KMS-11 (cell line): Measurements from ENCODE around the gene KIF18A.

Experiments used
- H2AFZ ChIP-seq: fragments of 200-600 bp; sonication (generic); 2 replicates; pipeline ENCODE4 v1.6.1; 2016; ENCODE audit warnings: antibody characterized with exemption, mixed run types, low read depth
- H3K27ac ChIP-seq: fragments of 200-600 bp; sonication (generic); 2 replicates; pipeline ENCODE4 v1.6.1; 2016; ENCODE audit warnings: mild to moderate bottlenecking, mixed run types
- H3K27me3 ChIP-seq: fragments of 200-600 bp; sonication (generic); 2 replicates; pipeline ENCODE4 v1.6.1; 2017; ENCODE audit warnings: mild to moderate bottlenecking, low read depth, mixed run types, moderate library complexity; ENCODE audit not compliant: insufficient read depth
- H3K36me3 ChIP-seq: fragments of 200-600 bp; sonication (generic); 2 replicates; pipeline ENCODE4 v1.6.1; 2017; ENCODE audit warnings: mild to moderate bottlenecking, mixed run types; ENCODE audit not compliant: insufficient read depth
- H3K4me1 ChIP-seq: fragments of 200-600 bp; sonication (generic); 2 replicates; pipeline ENCODE4 v1.6.1; 2016; ENCODE audit warnings: mild to moderate bottlenecking, low read depth, mixed run types; ENCODE audit not compliant: poor library complexity, severe bottlenecking
- H3K4me2 ChIP-seq: fragments of 200-600 bp; sonication (generic); 2 replicates; pipeline ENCODE4 v1.7.0; 2016; ENCODE audit warnings: mild to moderate bottlenecking, mixed run types
- H3K4me3 ChIP-seq: fragments of 200-600 bp; sonication (generic); IDR thresholded peaks from 2 replicates; pipeline ENCODE4 v1.6.1; 2017; ENCODE audit warnings: low read depth, low read length, mixed read lengths; ENCODE audit not compliant: insufficient read depth
- H3K79me2 ChIP-seq: fragments of 200-600 bp; sonication (generic); 2 replicates; pipeline ENCODE4 v1.6.1; 2016; ENCODE audit warnings: low read depth, mixed run types; ENCODE audit not compliant: insufficient read depth
- H3K9ac ChIP-seq: fragments of 200-600 bp; sonication (generic); 2 replicates; pipeline ENCODE4 v1.6.1; 2016; ENCODE audit warnings: mild to moderate bottlenecking, mixed run types
- H4K20me1 ChIP-seq: fragments of 200-600 bp; sonication (generic); 2 replicates; pipeline ENCODE4 v1.6.1; 2016; ENCODE audit warnings: mild to moderate bottlenecking, mixed run types; ENCODE audit not compliant: insufficient read depth
- TF ChIP-seq, protein P1 (sequence below): fragments of 200-600 bp; sonication (generic); conservative IDR thresholded peaks from 2 replicates; pipeline ENCODE4 v1.6.1; 2017; ENCODE audit warnings: low read depth, mild to moderate bottlenecking, antibody characterized with exemption, low read length, moderate library complexity, mixed read lengths

The KIF18A gene

DNA sequence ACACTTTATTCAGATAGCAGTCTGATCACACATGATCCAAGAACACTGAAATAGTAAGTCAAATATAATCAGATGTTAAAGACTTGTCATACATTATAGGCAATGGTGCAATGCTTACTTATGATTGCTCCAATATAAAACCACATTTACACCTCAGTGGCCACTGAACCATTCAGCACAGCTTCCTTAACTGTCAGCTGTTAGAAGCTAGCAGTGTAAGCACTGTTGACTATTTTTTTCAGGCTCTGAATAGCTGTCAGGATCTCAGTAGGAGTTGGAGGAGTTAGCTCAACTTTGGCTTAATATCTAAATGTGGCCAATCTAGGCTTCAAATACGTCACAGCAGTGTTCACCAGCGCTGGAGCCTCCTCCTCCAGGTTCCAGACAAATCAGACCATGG is 36.9 kb upstream of the KIF18A start:
- no peak overlapping the region for H3K4me2 ChIP-seq
- H2AFZ ChIP-seq: no peak overlapping the region
- H3K4me1 ChIP-seq: no peaks in the 10 kb centered on the region
- no peak overlapping the region for H3K4me3 ChIP-seq
- no peaks in the 10 kb centered on the region for H3K27me3 ChIP-seq
- TF ChIP-seq, protein P1, sequence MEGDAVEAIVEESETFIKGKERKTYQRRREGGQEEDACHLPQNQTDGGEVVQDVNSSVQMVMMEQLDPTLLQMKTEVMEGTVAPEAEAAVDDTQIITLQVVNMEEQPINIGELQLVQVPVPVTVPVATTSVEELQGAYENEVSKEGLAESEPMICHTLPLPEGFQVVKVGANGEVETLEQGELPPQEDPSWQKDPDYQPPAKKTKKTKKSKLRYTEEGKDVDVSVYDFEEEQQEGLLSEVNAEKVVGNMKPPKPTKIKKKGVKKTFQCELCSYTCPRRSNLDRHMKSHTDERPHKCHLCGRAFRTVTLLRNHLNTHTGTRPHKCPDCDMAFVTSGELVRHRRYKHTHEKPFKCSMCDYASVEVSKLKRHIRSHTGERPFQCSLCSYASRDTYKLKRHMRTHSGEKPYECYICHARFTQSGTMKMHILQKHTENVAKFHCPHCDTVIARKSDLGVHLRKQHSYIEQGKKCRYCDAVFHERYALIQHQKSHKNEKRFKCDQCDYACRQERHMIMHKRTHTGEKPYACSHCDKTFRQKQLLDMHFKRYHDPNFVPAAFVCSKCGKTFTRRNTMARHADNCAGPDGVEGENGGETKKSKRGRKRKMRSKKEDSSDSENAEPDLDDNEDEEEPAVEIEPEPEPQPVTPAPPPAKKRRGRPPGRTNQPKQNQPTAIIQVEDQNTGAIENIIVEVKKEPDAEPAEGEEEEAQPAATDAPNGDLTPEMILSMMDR: no peak
- no peaks in the 10 kb centered on the region for H3K79me2 ChIP-seq
- H4K20me1 ChIP-seq: no peaks in the 10 kb centered on the region
- no peak overlapping the region for H3K27ac ChIP-seq
- H3K9ac ChIP-seq: no peak overlapping the region
- H3K36me3 ChIP-seq: no peaks in the 10 kb centered on the region

DNA sequence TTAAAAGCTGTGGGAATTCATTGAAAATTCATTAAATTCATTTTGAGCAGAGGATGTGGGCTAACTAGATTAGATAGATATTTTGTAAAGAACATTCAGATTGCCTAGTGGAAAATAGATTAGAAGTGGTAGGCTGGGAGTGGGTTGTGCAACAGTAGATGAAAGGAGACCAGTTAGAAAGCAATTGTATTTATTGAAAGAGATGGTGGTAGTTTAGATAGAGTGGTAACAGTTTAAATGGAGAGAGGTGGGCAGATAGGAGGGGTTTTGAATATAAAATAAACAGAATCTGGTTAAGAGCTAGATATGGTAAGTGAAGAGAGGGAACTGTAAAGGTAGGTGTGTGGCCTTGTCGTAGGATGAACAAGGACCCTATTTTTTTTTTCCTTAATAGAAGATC is 34.8 kb upstream of the KIF18A start:
- Histone ChIP-seq H3K36me3 (no peaks in the 10 kb centered on the region), H3K79me2 (no peaks in the 10 kb centered on the region), H3K4me2 (no peak overlapping the region), H2AFZ (no peak overlapping the region), H3K27me3 (no peaks in the 10 kb centered on the region), H3K4me1 (no peaks in the 10 kb centered on the region), H3K4me3 (no peak overlapping the region), H4K20me1 (no peaks in the 10 kb centered on the region), H3K27ac (no peak overlapping the region), H3K9ac (no peak overlapping the region)
- TF ChIP-seq, protein P1: no peak

DNA sequence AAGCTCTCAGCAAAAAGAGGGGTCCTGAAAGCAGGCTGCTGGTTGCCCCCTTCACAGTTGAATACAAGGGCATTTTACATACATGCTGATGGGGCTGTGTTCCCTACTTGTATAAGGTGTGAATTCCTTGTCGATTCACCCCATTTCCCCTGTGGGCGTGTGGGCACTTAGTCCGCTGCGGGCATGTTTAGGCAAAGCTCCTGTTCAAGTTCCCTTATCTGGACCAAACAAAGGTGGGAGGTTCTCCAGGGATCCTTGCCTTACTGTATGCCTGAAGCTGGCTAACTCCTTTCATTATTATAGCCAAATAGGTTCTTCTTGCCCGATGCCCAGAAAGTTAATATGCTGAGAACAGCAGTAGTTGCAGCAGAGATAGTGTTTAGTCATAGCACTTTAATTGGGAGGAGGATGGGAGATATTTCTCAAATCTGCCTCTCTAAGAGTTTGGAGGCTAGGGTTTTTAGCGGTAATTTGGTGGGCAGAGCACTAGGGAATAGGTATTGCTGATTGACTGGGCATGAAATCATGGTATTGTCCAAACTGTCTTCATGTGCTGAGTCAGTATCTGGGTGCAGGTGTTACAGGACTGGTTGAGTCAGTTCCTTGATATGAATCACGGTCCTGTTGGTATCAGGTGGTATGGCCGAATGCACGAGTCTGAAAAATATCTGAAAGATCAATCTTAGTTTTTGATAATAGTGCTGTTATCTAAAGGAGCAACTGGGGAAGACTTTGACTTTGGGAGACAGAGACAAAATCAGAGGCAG is 32.9 kb upstream of the KIF18A start:
- Histone ChIP-seq H3K4me2 (no peak overlapping the region), H3K9ac (no peak overlapping the region), H3K4me1 (no peaks in the 10 kb centered on the region), H3K27ac (no peak overlapping the region), H3K27me3 (no peaks in the 10 kb centered on the region), H2AFZ (no peak overlapping the region), H3K79me2 (no peaks in the 10 kb centered on the region), H4K20me1 (no peaks in the 10 kb centered on the region), H3K4me3 (no peak overlapping the region), H3K36me3 (peaks cover 3% of the 10 kb centered on the region; the same call in 1 of the 2 replicates)
- TF ChIP-seq, protein P1: no peak

DNA sequence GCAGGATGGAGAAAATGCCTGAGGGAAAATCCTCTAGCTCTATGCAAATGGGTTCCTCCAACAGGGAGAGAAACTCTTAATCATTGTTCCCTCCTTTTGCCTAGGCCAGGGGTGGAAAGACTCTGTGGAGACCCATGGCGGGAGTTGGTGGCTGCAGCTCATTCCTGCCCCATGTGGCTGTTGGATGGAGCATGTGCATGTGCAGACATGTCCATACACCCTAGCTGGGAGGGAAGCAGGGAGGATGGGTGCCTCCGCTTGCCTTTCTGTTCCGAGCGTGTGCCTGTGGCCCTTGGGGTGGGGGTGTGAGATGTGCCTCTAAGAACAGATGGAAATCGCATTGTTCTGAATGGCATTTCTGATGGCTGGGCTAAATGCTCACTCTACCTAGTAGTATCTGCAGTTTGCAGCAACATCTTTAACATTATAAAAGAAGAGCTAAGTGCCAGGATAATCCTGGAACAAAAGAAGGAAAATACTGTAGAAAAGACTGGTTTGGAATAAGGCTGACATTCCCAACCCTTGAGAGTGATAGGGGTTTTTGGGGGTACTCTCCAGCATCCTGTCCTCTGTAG is 32.0 kb upstream of the KIF18A start:
- no peaks in the 10 kb centered on the region for H4K20me1 ChIP-seq
- H3K4me1 ChIP-seq: no peaks in the 10 kb centered on the region
- H3K4me2 ChIP-seq: no peak overlapping the region
- no peak overlapping the region for H3K9ac ChIP-seq
- no peak overlapping the region for H2AFZ ChIP-seq
- TF ChIP-seq, protein P1: no peak
- H3K27me3 ChIP-seq: no peaks in the 10 kb centered on the region
- no peak overlapping the region for H3K27ac ChIP-seq
- no peaks in the 10 kb centered on the region for H3K79me2 ChIP-seq
- no peak overlapping the region for H3K4me3 ChIP-seq
- peaks cover 3% of the 10 kb centered on the region; the same call in 1 of the 2 replicates for H3K36me3 ChIP-seq
